HFFc6 (cell line): ENCODE data around the gene SLC9A7. TPM values are rescaled to one million over a fixed set of nuclear protein-coding genes. Genes with fewer than 3 reads are reported as not detected.

ENCODE experiments used
- DNase-seq: peaks from one replicate; pipeline ENCODE4 v3.0.0-alpha.2; 2018
- H3K27ac Mint-ChIP-seq: 2 replicates; pipeline ENCODE4 v1.8.0; 2020; ENCODE audit warnings: mild to moderate bottlenecking, mixed read lengths
- H3K27me3 Mint-ChIP-seq: 2 replicates; pipeline ENCODE4 v1.8.0; 2021; ENCODE audit warnings: mild to moderate bottlenecking, moderate library complexity, mixed read lengths; ENCODE audit not compliant: insufficient read depth
- H3K36me3 Mint-ChIP-seq: 2 replicates; pipeline ENCODE4 v1.8.0; 2021; ENCODE audit warnings: low read depth, mixed read lengths
- H3K4me1 Mint-ChIP-seq: 2 replicates; pipeline ENCODE4 v1.8.0; 2020; ENCODE audit warnings: low read depth, mixed read lengths
- H3K4me3 Mint-ChIP-seq: 2 replicates; pipeline ENCODE4 v1.8.0; 2020; ENCODE audit warnings: mild to moderate bottlenecking, moderate library complexity, mixed read lengths
- H3K9me3 Mint-ChIP-seq: 2 replicates; pipeline ENCODE4 v1.8.0; 2020; ENCODE audit warnings: mild to moderate bottlenecking, mixed read lengths
- CTCF ChIP-seq: fragments of 200-600 bp; sonication (generic); IDR thresholded peaks from 2 replicates; pipeline ENCODE4 v1.5.0; 2021; ENCODE audit warnings: antibody characterized with exemption, mild to moderate bottlenecking
- total RNA-seq, 6 experiments: library from RNA; stranded (reverse); fragmentation: NEBNext Ultra II Directional; extraction: Animal tissue kit (Norgen Biotek cat#: 25700); gene quantifications; 2 replicates in 1 of 6; 3 replicates in 5 of 6; pipeline ENCODE4 v1.2.3, GENCODE V29; 2021

The SLC9A7 gene
- total RNA-seq, 6 experiments from 2014 or later: 41.8 to 54.1 (median 45.7) TPM

- no peak for TF ChIP-seq CTCF
- H3K27me3 Mint-ChIP-seq: no peaks in the 10 kb centered on the region
- no peak for DNase-seq
- H3K36me3 Mint-ChIP-seq: no peaks in the 10 kb centered on the region; the same call in 1 of the 2 replicates
- peaks cover 7% of the 10 kb centered on the region for H3K4me1 Mint-ChIP-seq
- no peaks in the 10 kb centered on the region for H3K9me3 Mint-ChIP-seq
- H3K27ac Mint-ChIP-seq: no peak overlapping the region
- no peak overlapping the region for H3K4me3 Mint-ChIP-seq
Measured at GRCh38 chrX:46645614-46646013, 113.3 kb downstream of the SLC9A7 start.

- TF ChIP-seq CTCF: no peak
- Mint-ChIP-seq H3K27me3 (no peaks in the 10 kb centered on the region), H3K4me1 (peaks cover 7% of the 10 kb centered on the region), H3K36me3 (no peaks in the 10 kb centered on the region; the same call in 1 of the 2 replicates), H3K9me3 (no peaks in the 10 kb centered on the region), H3K27ac (no peak overlapping the region), H3K4me3 (no peak overlapping the region)
- no peak for DNase-seq
Measured at GRCh38 chrX:46643636-46644035, 115.3 kb downstream of the SLC9A7 start.

- Mint-ChIP-seq H3K4me3 (no peak overlapping the region), H3K4me1 (peaks cover 17% of the 10 kb centered on the region), H3K27ac (no peak overlapping the region), H3K27me3 (no peaks in the 10 kb centered on the region), H3K36me3 (no peaks in the 10 kb centered on the region; the same call in 1 of the 2 replicates), H3K9me3 (no peaks in the 10 kb centered on the region)
- peak; percentile 76 for TF ChIP-seq CTCF
- DNase-seq: peak; percentile 2
Measured at GRCh38 chrX:46642145-46642544, 116.8 kb downstream of the SLC9A7 start.

- no peak overlapping the region for H3K4me3 Mint-ChIP-seq
- no peaks in the 10 kb centered on the region for H3K9me3 Mint-ChIP-seq
- no peaks in the 10 kb centered on the region for H3K27me3 Mint-ChIP-seq
- TF ChIP-seq CTCF: no peak
- peaks cover 5% of the 10 kb centered on the region; the same call in 1 of the 2 replicates for H3K36me3 Mint-ChIP-seq
- H3K27ac Mint-ChIP-seq: no peak overlapping the region; the same call in 1 of the 2 replicates
- DNase-seq: peak; percentile 5
- H3K4me1 Mint-ChIP-seq: peaks cover 33% of the 10 kb centered on the region
Measured at GRCh38 chrX:46637938-46638337, 121.0 kb downstream of the SLC9A7 start.

- TF ChIP-seq CTCF: no peak
- peaks cover 33% of the 10 kb centered on the region for H3K4me1 Mint-ChIP-seq
- H3K9me3 Mint-ChIP-seq: no peaks in the 10 kb centered on the region
- DNase-seq: no peak
- no peaks in the 10 kb centered on the region for H3K27me3 Mint-ChIP-seq
- H3K36me3 Mint-ChIP-seq: peaks cover 12% of the 10 kb centered on the region; the same call in 1 of the 2 replicates
- no peak overlapping the region for H3K27ac Mint-ChIP-seq
- H3K4me3 Mint-ChIP-seq: no peak overlapping the region
Measured at GRCh38 chrX:46636223-46636622, 122.7 kb downstream of the SLC9A7 start.

GRCh38 chrX:46635186-46635585 is 123.7 kb downstream of the SLC9A7 start:
- Mint-ChIP-seq H3K27ac (no peak overlapping the region), H3K9me3 (no peaks in the 10 kb centered on the region), H3K4me3 (no peak overlapping the region), H3K4me1 (peaks cover 38% of the 10 kb centered on the region), H3K36me3 (peaks cover 14% of the 10 kb centered on the region; the same call in 1 of the 2 replicates), H3K27me3 (no peaks in the 10 kb centered on the region)
- no peak for TF ChIP-seq CTCF
- no peak for DNase-seq
